ENCODE results near the gene DCAF15. TPM values are rescaled to one million over a fixed set of nuclear protein-coding genes. Genes with fewer than 3 reads are reported as not detected.

DCAF15 gene
- polyA plus RNA-seq, 1 of the 3 experiments (the other 2 are of a cell fraction) = 55.6 TPM

DNA sequence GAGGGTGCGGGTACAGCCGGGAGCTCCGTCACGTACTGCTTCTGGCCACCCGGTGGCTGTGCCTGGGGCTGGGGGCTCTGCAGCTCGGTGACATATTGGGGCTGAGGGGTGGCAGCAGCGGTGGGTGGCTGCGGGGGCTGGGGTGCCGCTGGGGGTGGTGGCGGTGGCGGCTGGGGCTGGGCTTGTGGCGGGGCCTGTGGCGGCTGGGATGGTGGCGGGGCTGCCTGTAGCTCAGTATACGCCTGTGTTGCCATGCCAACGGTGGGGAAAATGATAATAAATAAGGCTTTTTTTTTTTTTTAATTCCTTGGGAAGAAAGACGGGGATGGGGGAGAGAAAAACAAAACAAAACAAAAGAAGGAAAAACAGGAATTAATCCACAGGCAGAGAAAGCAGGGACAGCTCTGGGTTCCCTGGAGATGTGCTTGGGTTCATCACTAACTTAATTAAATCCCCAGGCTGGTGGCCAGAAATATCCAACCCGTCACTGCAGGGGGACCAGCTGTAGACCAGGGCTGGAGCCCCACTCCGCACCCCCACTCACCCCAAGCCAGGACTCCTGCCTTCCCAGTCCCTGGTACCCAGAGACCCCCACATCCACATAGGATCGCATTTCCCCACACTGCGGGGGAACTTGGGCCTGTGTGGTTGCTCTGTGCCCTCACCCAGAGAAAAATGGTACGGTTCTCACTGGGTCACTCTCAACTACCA, 41.4 kb downstream of the DCAF15 start:
- Histone ChIP-seq H2AFZ (ENCODE audit: low read depth) (no peak overlapping the region), H3K27ac (ENCODE audit: low read depth in 2 of 2, low read length in 1 of 2) (peak overlapping the region; percentile 30 to 82; a peak in 3 of 4 replicates), H3F3A (replicated peaks; ENCODE audit: insufficient read depth) (no peaks in the 10 kb centered on the region), H3K4me2 (no peak overlapping the region), H3K9me2 (no peaks in the 10 kb centered on the region), H3K79me2 (ENCODE audit: insufficient read depth) (peaks cover 5% of the 10 kb centered on the region; the same call in 1 of the 2 replicates), H3K27me3 (ENCODE audit: insufficient read depth) (no peaks in the 10 kb centered on the region), H3K4me3 (ENCODE audit: low read depth in 2 of 2, low read length in 1 of 2) (no peak overlapping the region), H4K20me1 (ENCODE audit: insufficient read depth) (no peaks in the 10 kb centered on the region), H3K36me3 (replicated peaks in 1 of 2; ENCODE audit: control insufficient read depth in 1 of 2, insufficient read depth in 2 of 2, low read length in 1 of 2) (peaks cover 0 to 3% of the 10 kb centered on the region in 2 experiments), H3K9ac (no peak overlapping the region), H3K4me1 (ENCODE audit: control insufficient read depth in 1 of 2, insufficient read depth in 2 of 2, low read depth in 1 of 2, low read length in 1 of 2) (peaks cover 0 to 11% of the 10 kb centered on the region in 2 experiments; a peak in 1 of 4 replicates), H3K9me3 (peaks cover 2% of the 10 kb centered on the region; the same call in 1 of the 2 replicates)
- TF ChIP-seq POLR2AphosphoS5 (IDR thresholded peaks at IDR 0.05; ENCODE audit: low read depth, low read length) = no peak
- 0 out of 2 replicates have a peak, but pooled peaks have one; percentile 40 for TF ChIP-seq RCOR1 (IDR thresholded peaks at IDR 0.05; ENCODE audit: low read length)
- TF ChIP-seq NRF1 (IDR thresholded peaks at IDR 0.05; ENCODE audit: low read depth, low read length) = no peak
- peak; percentile 21; the same call in 1 of the 2 replicates for TF ChIP-seq RAD21 (IDR thresholded peaks at IDR 0.05; ENCODE audit: low read length)
- TF ChIP-seq MXI1 (IDR thresholded peaks at IDR 0.05; ENCODE audit: low read depth, low read length) = peak; percentile 44; the same call in 1 of the 2 replicates
- TF ChIP-seq, protein P1, sequence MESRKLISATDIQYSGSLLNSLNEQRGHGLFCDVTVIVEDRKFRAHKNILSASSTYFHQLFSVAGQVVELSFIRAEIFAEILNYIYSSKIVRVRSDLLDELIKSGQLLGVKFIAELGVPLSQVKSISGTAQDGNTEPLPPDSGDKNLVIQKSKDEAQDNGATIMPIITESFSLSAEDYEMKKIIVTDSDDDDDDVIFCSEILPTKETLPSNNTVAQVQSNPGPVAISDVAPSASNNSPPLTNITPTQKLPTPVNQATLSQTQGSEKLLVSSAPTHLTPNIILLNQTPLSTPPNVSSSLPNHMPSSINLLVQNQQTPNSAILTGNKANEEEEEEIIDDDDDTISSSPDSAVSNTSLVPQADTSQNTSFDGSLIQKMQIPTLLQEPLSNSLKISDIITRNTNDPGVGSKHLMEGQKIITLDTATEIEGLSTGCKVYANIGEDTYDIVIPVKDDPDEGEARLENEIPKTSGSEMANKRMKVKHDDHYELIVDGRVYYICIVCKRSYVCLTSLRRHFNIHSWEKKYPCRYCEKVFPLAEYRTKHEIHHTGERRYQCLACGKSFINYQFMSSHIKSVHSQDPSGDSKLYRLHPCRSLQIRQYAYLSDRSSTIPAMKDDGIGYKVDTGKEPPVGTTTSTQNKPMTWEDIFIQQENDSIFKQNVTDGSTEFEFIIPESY (IDR thresholded peaks at IDR 0.05; ENCODE audit: borderline replicate concordance, low read depth) = no peak
- ChIA-PET CTCF (interaction anchor here (0.8 to 1.4 kb wide), 7 partner anchors 13 to 112 kb away, joined by 3 to 5 read pairs (median 3); partner anchors contain the start of gene IL27RA), POLR2A (interaction anchor here (0.7 to 1.0 kb wide), 4 partner anchors 9 to 62 kb away, joined by 3 to 6 read pairs (median 4); partner anchors contain the start of gene RFX1)
- peak; percentile 89 for DNase-seq
- 63% methylated on average over 15 of the region's 22 CpGs for whole genome bisulfite sequencing (ENCODE audit: low lambda C conversion rate)

DNA sequence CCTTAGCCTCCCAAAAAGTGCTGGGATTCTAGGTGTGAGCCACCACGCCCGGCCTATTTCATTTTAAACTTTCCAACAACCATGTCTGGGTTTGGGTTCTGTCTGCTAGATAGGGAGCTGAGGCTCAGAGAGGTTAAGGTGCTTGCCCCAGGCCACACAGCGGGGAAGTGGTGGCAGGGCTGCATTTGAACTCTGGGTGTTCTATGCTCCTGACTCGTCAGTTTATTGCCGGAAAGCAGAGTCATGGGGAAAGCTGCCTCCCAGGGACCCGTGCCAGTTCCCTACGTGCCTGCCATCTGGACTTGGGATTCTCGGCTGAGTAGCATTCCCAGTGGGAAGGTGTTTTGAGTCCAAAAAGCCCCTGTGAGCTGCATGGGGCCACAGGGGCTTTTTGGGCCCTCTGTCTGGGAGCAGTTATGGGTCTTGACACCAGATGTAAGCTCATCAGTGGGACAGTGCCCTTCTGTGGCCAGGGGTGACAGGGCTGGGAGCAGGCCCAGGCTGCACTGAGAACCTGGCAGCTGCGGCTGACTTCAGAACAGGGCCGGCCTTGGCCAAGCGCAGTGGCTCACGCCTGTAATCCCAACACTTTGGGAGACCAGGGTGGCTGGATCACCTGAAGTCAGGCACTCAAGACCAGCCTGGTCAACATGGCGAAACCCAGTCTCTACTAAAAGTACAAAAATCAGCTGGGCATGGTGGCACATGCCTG, 42.9 kb downstream of the DCAF15 start:
- peaks cover 6% of the 10 kb centered on the region; the same call in 1 of the 2 replicates for H3K79me2 ChIP-seq (ENCODE audit: insufficient read depth)
- no peak overlapping the region for H3K4me2 ChIP-seq
- no peak overlapping the region for H3K9ac ChIP-seq
- no peaks in the 10 kb centered on the region for H4K20me1 ChIP-seq (ENCODE audit: insufficient read depth)
- 90% methylated on average over 9 of the region's 13 CpGs for WGBS (ENCODE audit: low lambda C conversion rate)
- H3K9me3 ChIP-seq = peaks cover 10% of the 10 kb centered on the region; the same call in 1 of the 2 replicates
- POLR2A ChIA-PET = no interaction called here
- H3F3A ChIP-seq (replicated peaks; ENCODE audit: insufficient read depth) = no peaks in the 10 kb centered on the region
- peak overlapping the region in 1 of 2 experiments; percentile 18; a peak in 1 of 4 replicates for H3K27ac ChIP-seq (ENCODE audit: low read depth in 2 of 2, low read length in 1 of 2)
- no peak overlapping the region for H3K4me3 ChIP-seq (ENCODE audit: low read depth in 2 of 2, low read length in 1 of 2)
- H3K4me1 ChIP-seq (ENCODE audit: control insufficient read depth in 1 of 2, insufficient read depth in 2 of 2, low read depth in 1 of 2, low read length in 1 of 2) = peaks cover 0 to 11% of the 10 kb centered on the region in 2 experiments; a peak in 1 of 4 replicates
- CTCF ChIA-PET = interaction anchor here (0.8 to 1.4 kb wide), 3 partner anchors 10 to 53 kb away, joined by 4 read pairs; partner anchors contain the start of gene IL27RA
- H3K36me3 ChIP-seq (replicated peaks in 1 of 2; ENCODE audit: control insufficient read depth in 1 of 2, insufficient read depth in 2 of 2, low read length in 1 of 2) = peaks cover 0 to 14% of the 10 kb centered on the region in 2 experiments
- no peaks in the 10 kb centered on the region for H3K27me3 ChIP-seq (ENCODE audit: insufficient read depth)
- TF ChIP-seq MXI1 (IDR thresholded peaks at IDR 0.05; ENCODE audit: low read depth, low read length) (no peak), POLR2AphosphoS5 (IDR thresholded peaks at IDR 0.05; ENCODE audit: low read depth, low read length) (no peak), TCF12 (IDR thresholded peaks at IDR 0.05) (no peak), RAD21 (IDR thresholded peaks at IDR 0.05; ENCODE audit: low read length) (no peak), FOSL2 (IDR thresholded peaks at IDR 0.05; ENCODE audit: borderline replicate concordance, low read depth) (no peak), CHD2 (IDR thresholded peaks at IDR 0.05; ENCODE audit: low read length, partially characterized antibody) (no peak), FOXJ3 (CRISPR knock-in tag; IDR thresholded peaks at IDR 0.05) (no peak), EZH2phosphoT487 (IDR thresholded peaks at IDR 0.05; ENCODE audit: borderline replicate concordance, low read depth) (no peak), RFX5 (IDR thresholded peaks at IDR 0.05; ENCODE audit: low read length) (no peak), NFIC (IDR thresholded peaks at IDR 0.05; ENCODE audit: borderline replicate concordance) (no peak), FOXM1 (IDR thresholded peaks at IDR 0.05; ENCODE audit: low read depth) (no peak), GABPA (IDR thresholded peaks at IDR 0.05; ENCODE audit: low read depth) (no peak)
- TF ChIP-seq, protein P2, sequence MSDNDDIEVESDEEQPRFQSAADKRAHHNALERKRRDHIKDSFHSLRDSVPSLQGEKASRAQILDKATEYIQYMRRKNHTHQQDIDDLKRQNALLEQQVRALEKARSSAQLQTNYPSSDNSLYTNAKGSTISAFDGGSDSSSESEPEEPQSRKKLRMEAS (IDR thresholded peaks at IDR 0.05; ENCODE audit: low read depth) = no peak
- TF ChIP-seq, protein P3, sequence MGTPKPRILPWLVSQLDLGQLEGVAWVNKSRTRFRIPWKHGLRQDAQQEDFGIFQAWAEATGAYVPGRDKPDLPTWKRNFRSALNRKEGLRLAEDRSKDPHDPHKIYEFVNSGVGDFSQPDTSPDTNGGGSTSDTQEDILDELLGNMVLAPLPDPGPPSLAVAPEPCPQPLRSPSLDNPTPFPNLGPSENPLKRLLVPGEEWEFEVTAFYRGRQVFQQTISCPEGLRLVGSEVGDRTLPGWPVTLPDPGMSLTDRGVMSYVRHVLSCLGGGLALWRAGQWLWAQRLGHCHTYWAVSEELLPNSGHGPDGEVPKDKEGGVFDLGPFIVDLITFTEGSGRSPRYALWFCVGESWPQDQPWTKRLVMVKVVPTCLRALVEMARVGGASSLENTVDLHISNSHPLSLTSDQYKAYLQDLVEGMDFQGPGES (IDR thresholded peaks at IDR 0.05; ENCODE audit: low read depth, low read length) = no peak
- DNase-seq = no peak
- no peak overlapping the region for H2AFZ ChIP-seq (ENCODE audit: low read depth)
- H3K9me2 ChIP-seq = no peaks in the 10 kb centered on the region

Data from SK-N-SH (cell line).